PFSK-1 (cell line): ENCODE measurements around the gene PLA2G2E.

Experiments
- FOXP2 ChIP-seq: optimal IDR thresholded peaks from 2 replicates; pipeline ENCODE3; 2011; ENCODE audit warnings: borderline replicate concordance, control low read depth, inconsistent platforms; ENCODE audit not compliant: insufficient read depth; ENCODE audit errors: extremely low read length, extremely low read depth
- POLR2AphosphoS5 ChIP-seq: IDR thresholded peaks from 2 replicates; pipeline ENCODE4 v1.6.1; 2012; ENCODE audit warnings: low read depth, mild to moderate bottlenecking, control low read depth, low read length, moderate library complexity
- REST ChIP-seq, 2 experiments: IDR thresholded peaks; 2 replicates each; pipeline versions ENCODE4 v1.6.1 to v1.8.0; 2011 to 2012; ENCODE audit warnings: low read depth in 2 of 2, low read length in 2 of 2, control low read depth in 1 of 2, inconsistent platforms in 1 of 2, mild to moderate bottlenecking in 1 of 2, moderate library complexity in 1 of 2; ENCODE audit not compliant: insufficient read depth in 1 of 2
- SIN3A ChIP-seq: IDR thresholded peaks from 2 replicates; pipeline ENCODE4 v1.6.1; 2012; ENCODE audit warnings: mild to moderate bottlenecking, low read length, moderate library complexity, borderline replicate concordance; ENCODE audit not compliant: insufficient read depth
- TAF1 ChIP-seq: IDR thresholded peaks from 2 replicates; pipeline ENCODE4 v1.6.1; 2012; ENCODE audit warnings: low read length, control low read depth, borderline replicate concordance; ENCODE audit not compliant: insufficient read depth

DNA sequence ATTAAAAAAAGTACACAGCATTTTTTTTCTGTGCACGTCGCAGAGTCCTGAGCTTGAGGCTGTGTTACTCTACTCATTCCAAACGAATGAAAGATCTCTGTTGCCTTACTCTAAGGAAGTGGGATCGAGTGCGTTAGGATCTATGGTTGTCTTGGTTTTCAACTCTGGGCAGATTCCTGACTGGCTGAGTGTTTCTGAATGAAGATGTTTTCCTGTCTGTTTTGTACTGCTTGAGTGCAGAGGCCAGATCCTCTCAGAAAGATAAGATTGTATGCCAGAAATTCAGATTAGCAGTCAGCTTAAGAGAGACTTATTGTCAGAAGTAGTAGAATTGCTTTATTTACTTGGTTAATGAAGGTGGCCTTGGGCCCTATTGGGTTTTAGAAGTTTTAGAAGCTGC is 14.0 kb downstream of the PLA2G2E start:
- TF ChIP-seq POLR2AphosphoS5 (no peak), SIN3A (no peak), REST (IDR thresholded peaks at IDR 0.05; ENCODE audit: insufficient read depth in 1 of 2, low read depth in 2 of 2, low read length in 2 of 2) (no peak), TAF1 (no peak), FOXP2 (no peak)
